Adrenal gland (tissue), 5 donors: ENCODE results near the gene DMBX1.

Experiments used
- POLR2A ChIP-seq, 2 donors: fragments of 450-650 bp; IDR thresholded peaks; one replicate each; pipeline ENCODE4 v1.6.1; 2017; ENCODE audit warnings: antibody characterized with exemption in 2 of 2, mild to moderate bottlenecking in 2 of 2, moderate library complexity in 1 of 2
- TF ChIP-seq, protein P1 (sequence below), 6 experiments: fragments of 450-650 bp in 4 of 6; fragments of 200-600 bp in 2 of 6; sonication (generic) in 1 of 6; IDR thresholded peaks; 1 replicate in 5 of 6; 2 replicates in 1 of 6; pipeline versions ENCODE4 v1.5.1 to v1.8.0; 2016 to 2021; ENCODE audit warnings: antibody characterized with exemption in 6 of 6, mild to moderate bottlenecking in 2 of 6, moderate library complexity in 1 of 6
- donor health status: DM: no; HTN: no; CAD: no.

DNA sequence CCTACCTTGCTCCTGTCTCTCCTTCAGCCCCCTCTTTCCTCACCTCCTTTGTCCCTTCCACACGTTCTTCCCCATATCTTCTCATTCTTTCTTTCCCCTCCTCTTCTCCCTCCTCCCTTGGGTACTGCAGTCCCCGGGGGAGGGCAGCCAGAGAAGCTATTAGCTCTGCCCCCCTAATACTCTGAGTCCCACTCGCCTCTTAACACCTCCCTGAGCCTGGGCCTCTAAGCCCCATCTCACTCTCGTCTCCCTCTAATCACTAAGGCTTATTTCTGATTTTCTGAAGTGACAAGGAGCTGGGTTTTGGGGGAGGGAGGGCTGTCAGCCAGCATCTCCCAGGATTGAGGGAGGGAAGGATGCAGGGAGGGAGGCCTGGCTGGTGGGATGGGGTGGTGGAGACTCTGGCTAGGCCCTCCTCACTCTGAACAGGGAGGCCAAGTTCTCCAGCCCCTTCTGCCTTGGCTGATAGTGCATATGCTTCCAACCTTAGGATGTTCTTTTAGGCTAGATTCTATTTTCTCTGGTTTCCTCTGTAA lies 25.6 kb upstream of the DMBX1 start:
- TF ChIP-seq, protein P1, sequence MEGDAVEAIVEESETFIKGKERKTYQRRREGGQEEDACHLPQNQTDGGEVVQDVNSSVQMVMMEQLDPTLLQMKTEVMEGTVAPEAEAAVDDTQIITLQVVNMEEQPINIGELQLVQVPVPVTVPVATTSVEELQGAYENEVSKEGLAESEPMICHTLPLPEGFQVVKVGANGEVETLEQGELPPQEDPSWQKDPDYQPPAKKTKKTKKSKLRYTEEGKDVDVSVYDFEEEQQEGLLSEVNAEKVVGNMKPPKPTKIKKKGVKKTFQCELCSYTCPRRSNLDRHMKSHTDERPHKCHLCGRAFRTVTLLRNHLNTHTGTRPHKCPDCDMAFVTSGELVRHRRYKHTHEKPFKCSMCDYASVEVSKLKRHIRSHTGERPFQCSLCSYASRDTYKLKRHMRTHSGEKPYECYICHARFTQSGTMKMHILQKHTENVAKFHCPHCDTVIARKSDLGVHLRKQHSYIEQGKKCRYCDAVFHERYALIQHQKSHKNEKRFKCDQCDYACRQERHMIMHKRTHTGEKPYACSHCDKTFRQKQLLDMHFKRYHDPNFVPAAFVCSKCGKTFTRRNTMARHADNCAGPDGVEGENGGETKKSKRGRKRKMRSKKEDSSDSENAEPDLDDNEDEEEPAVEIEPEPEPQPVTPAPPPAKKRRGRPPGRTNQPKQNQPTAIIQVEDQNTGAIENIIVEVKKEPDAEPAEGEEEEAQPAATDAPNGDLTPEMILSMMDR (IDR thresholded peaks at IDR 0.05), result no peak
- TF ChIP-seq POLR2A (IDR thresholded peaks at IDR 0.05), result no peak
